ENCODE data around the gene C1orf159. TPM values are rescaled to one million over a fixed set of nuclear protein-coding genes. Genes with fewer than 3 reads are reported as not detected.

The C1orf159 gene
- total and polyA plus RNA-seq, 2 of the 8 experiments (the other 6 are each of a cell fraction or from before 2014, with no cell fraction given): 10.0 to 10.9 TPM

DNA sequence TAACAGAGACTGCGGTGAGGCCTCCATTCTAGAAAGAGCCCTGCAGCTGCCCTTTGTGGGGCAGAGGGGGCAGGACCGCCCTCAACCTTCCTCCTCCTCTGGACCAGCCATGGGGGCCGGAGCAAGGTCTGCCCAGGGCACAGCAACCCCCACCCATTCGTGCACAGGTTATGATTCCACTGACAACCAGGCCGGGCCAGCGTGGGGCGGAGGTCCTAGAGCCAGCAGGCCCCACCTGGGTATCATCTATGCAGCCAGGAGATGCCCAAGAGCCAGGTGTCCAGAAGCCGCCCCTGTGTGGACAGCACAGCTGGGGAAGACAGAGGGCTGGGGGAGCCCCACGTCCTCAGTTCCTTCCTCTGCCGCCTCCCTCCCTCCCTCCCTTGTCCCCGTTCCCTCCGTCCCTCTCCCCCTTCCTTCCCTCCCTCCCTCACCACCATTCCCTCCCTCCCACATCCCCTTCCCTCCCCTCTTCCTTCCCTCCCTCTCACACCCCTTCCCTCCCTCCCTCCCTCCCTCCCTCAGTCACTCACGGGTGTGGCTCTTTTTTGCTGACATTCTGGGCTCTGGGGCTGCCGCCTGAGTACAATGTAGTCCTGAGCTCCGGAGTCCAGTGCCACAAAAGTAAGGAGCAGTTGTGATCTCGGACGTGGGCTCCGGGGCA is 54.1 kb downstream of the C1orf159 start (continued):
- TF ChIP-seq SIRT6 (IDR thresholded peaks at IDR 0.05; ENCODE audit: low read length): no peak

All from H1 (cell line).